Camera-type eye (tissue), 1 donor: ENCODE data around the gene SLC17A9. TPM values are rescaled to one million over a fixed set of nuclear protein-coding genes. Genes with fewer than 3 reads are reported as not detected.

Source experiments
- total RNA-seq: library from RNA; depleted of rRNA; stranded (reverse); fragments of >200 nt; gene quantifications from one replicate; pipeline ENCODE4 v1.2.3, GENCODE V29; 2014

SLC17A9 gene, protein sequence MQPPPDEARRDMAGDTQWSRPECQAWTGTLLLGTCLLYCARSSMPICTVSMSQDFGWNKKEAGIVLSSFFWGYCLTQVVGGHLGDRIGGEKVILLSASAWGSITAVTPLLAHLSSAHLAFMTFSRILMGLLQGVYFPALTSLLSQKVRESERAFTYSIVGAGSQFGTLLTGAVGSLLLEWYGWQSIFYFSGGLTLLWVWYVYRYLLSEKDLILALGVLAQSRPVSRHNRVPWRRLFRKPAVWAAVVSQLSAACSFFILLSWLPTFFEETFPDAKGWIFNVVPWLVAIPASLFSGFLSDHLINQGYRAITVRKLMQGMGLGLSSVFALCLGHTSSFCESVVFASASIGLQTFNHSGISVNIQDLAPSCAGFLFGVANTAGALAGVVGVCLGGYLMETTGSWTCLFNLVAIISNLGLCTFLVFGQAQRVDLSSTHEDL
- 4.6 TPM for total RNA-seq

DNA sequence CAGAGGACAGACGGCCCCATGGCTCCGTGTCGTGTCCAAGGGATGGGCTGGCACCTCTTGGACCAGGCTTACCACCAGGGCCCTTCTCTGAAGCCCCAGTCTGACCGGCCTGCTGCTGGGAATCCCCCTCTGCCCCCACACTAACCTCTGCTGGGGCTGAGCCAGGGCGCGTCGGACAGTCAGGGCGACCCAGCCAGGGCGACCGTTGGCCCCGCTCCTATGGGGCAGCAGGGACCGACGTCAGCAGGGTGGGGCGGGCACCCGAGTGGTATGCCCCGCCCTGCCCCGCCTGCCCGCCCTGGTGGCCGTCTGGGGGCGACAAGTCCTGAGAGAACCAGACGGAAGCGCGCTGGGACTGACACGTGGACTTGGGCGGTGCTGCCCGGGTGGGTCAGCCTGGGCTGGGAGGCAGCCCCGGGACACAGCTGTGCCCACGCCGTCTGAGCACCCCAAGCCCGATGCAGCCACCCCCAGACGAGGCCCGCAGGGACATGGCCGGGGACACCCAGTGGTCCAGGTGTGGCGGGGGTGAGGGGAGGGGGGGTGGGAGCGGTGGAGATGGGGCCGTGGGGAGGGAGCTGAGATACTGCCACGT lies at the start of gene SLC17A9:
TSS of gene SLC17A9 (plus strand) at position 337 of the 595 bp plus-strand sequence. CDS start at position 459, 122 bp downstream.

DNA sequence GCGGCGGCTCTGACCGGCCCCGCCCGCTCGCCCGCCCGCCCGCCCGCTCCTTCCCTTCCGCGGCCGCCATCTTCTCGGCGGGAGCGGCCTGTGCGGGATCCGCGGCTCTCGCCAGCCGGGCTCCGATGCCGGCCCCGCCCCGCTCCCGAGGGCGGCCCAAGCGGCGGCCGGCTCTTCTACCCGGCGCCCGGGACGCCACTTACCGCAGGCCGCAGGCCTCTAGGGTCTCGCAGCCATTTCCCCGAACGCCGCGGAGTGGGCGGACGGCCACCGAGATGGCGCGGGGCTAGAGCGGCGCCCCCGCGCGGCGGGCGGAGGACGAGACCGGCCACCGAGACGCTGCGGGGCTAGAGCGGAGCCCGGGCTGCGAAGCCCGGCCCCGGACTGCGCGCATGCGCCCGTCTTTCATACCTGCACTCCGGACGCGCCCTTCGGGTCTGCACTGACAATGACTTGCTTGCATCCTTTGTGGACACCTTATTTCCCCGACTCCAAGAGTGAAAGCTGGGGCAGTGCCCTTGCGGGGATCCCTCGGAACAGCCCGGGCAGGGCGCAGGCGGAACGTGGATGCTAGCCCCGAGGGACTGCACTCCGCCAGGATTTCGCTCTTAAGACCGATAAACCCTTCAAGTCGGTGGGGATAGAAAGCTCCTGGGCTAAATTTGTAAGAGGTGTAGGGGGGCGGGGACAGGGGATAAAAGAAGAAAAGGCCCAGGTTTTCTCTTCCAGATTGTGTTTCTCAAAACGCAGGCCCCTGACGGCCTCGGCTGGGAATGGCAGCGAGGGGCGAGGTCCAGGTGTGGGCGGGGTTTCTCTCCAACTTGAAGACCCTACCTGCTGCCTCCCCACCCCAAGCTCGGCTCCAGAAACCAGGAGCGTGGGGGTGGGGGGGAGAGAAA lies 26.0 kb upstream of the SLC17A9 start, which contains the start of gene DIDO1:
TSS of gene DIDO1 (minus strand) at position 277 of the 899 bp plus-strand sequence.

DNA sequence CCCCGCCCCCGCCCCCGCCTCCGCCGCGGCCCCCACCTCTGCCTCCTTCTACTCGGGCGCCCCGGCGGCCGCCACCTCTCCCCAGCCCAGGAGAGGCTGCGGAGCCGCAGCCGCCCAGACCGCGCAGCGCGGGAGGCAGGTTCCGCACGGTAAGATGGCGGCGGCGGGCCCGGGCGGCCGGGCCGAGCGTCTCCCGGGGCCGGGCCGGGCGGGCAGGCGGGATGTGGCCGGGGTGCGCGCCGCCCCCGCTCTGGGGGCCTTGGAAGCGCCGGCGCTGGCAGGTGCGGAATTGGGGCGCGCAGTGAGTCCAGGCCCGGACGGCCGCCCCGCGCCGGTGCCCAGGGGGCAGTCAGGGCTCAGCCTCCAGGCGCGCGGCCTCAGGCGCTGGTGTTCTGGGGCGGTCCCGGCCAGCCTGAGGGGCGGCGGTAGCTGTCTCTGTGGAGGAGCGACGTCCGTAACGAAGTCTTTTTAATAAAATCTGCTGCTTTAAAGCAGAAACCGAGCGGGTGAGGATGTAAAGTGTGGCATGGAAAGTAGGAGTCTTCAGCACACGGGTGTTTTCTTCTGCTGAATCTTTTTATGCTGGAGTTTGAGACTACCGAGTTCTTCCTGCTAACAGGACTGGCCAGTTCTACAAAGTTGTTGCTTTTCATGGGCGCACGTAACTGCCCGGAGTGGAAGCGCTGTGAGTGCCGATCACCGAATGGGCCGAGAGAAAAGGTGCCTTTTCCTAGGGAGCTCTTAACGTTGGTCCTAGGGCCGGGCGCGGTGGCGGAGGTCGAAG lies 14.2 kb upstream of the SLC17A9 start, which contains the start of gene GID8:
TSS of gene GID8 (plus strand) at position 43 of the 784 bp plus-strand sequence. CDS start 3,356 bp downstream, outside the sequence.

DNA sequence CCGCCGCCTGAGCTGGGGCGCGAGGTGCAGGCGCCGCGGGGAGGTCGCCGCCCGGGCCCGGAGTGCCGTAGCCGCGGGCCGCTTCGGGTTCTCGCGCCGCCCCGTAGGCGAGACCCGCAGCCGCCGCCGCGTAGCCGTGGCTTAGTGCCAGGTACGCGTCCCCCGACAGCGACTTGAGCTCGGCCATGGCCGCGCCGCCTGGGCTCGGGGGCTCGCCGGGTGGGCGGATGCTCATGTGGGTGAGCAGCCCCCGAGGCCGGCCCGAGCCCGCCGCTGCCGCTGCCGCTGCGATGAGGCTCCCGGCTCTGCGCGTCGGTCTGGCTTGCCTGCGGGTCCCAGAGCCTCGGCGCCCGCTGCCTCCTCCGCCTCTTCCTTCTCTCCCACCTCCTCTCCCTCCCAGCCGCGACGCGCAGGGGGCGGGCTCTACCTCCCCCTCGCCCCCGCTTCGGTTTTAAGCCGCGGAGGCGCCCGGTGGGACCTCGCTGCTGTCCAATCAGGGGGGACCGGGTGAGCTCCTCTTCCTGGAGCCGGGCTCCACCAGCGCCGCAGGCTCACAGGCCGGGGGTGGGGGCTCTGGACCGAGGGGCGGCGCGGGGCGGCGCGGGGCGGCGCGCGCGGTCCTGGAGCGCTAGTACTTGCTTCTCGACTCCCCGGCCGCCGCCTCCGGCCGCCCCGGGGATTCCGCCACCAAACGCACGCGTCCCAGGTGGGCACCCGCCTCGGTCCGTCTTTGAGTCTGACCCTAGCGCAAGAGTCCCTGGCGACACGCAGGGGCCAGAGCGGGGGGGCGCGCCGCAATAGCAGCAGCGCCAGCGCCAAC lies 54.2 kb downstream of the SLC17A9 start, which contains the start of gene BHLHE23:
TSS of gene BHLHE23 (minus strand) at position 425 of the 820 bp plus-strand sequence. CDS start at position 235, 190 bp downstream.

Other genes starting within 250 kb of the SLC17A9 start
- 0.33 TPM for gene NTSR1, start 243.9 kb upstream of the SLC17A9 start, total RNA-seq
- 18.0 TPM for gene MRGBP, start 156.2 kb upstream of the SLC17A9 start, total RNA-seq
- gene OGFR, start 147.9 kb upstream of the SLC17A9 start, total RNA-seq: 33.9 TPM
- gene COL9A3, start 135.7 kb upstream of the SLC17A9 start, total RNA-seq: 134 TPM
- 14.0 TPM for gene TCFL5, start 90.9 kb upstream of the SLC17A9 start, total RNA-seq
- gene DIDO1, start 26.2 kb upstream of the SLC17A9 start, total RNA-seq: 78.8 TPM
- gene GID8, start 14.6 kb upstream of the SLC17A9 start, total RNA-seq: 40.5 TPM
- 4.7 TPM for gene BHLHE23, start 54.3 kb downstream of the SLC17A9 start, total RNA-seq